Uterus (tissue), 4 donors: Measurements from ENCODE around the gene IFT52. TPM values are rescaled to one million over a fixed set of nuclear protein-coding genes. Genes with fewer than 3 reads are reported as not detected.

Experiments
- DNase-seq, 2 donors: peaks; one replicate each; pipeline ENCODE4 v3.0.0-alpha.2; 2019 to 2020
- H3K27ac ChIP-seq, 2 donors: fragments of 200-600 bp; sonication (generic); 1 replicate in 1 of 2; 2 replicates in 1 of 2; pipeline ENCODE4 v1.5.1; 2016 to 2018
- H3K27me3 ChIP-seq, 2 donors: fragments of 200-600 bp; sonication (generic); one replicate each; pipeline ENCODE4 v1.5.1; 2018 to 2019; ENCODE audit warnings: control low read depth in 1 of 2
- H3K36me3 ChIP-seq, 2 donors: fragments of 200-600 bp; sonication (generic); one replicate each; pipeline ENCODE4 v1.5.1; 2019; ENCODE audit warnings: control low read depth in 1 of 2
- H3K4me1 ChIP-seq, 2 donors: fragments of 200-600 bp; sonication (generic); one replicate each; pipeline ENCODE4 v1.5.1; 2018 to 2019; ENCODE audit warnings: control low read depth in 1 of 2
- H3K4me3 ChIP-seq, 2 donors: fragments of 200-600 bp; sonication (generic); 1 replicate in 1 of 2; 2 replicates in 1 of 2; pipeline ENCODE4 v1.5.1; 2018 to 2019; ENCODE audit warnings: mild to moderate bottlenecking in 1 of 2
- H3K9me3 ChIP-seq, 2 donors: fragments of 200-600 bp; sonication (generic); one replicate each; pipeline ENCODE4 v1.5.1; 2019; ENCODE audit warnings: control low read depth in 1 of 2
- POLR2A ChIP-seq, 2 donors: fragments of 450-650 bp; IDR thresholded peaks; one replicate each; pipeline ENCODE4 v1.6.1; 2016; ENCODE audit warnings: antibody characterized with exemption in 2 of 2, mild to moderate bottlenecking in 1 of 2, moderate library complexity in 1 of 2
- intact Hi-C: fragments of 100-400 bp; cut with DNase I; formaldehyde crosslinking; loops from one replicate; pipeline ENCODE4 v1.15.1; 2023; ENCODE audit warnings: low total_unique reads
- total RNA-seq, 4 donors: library from RNA; depleted of rRNA in 3 of 4; stranded (reverse); fragments of >200 nt in 3 of 4; gene quantifications; one replicate each; pipeline versions ENCODE4 v1.1.0 to v1.2.4, GENCODE V29; 2014 to 2023
- TF ChIP-seq, protein P1 (sequence below), 4 experiments: fragments of 200-600 bp in 2 of 4; fragments of 450-650 bp in 2 of 4; sonication (generic) in 2 of 4; IDR thresholded peaks; one replicate each; pipeline ENCODE4 v1.5.1; 2016 to 2019; ENCODE audit warnings: antibody characterized with exemption in 4 of 4, mild to moderate bottlenecking in 2 of 4, moderate library complexity in 1 of 4
- donor health status: DM: yes; HTN: yes; CAD: no.

Gene IFT52
- total RNA-seq, 4 donors from 2014 or later = 39.1 to 64.0 (median 43.0) TPM

DNA sequence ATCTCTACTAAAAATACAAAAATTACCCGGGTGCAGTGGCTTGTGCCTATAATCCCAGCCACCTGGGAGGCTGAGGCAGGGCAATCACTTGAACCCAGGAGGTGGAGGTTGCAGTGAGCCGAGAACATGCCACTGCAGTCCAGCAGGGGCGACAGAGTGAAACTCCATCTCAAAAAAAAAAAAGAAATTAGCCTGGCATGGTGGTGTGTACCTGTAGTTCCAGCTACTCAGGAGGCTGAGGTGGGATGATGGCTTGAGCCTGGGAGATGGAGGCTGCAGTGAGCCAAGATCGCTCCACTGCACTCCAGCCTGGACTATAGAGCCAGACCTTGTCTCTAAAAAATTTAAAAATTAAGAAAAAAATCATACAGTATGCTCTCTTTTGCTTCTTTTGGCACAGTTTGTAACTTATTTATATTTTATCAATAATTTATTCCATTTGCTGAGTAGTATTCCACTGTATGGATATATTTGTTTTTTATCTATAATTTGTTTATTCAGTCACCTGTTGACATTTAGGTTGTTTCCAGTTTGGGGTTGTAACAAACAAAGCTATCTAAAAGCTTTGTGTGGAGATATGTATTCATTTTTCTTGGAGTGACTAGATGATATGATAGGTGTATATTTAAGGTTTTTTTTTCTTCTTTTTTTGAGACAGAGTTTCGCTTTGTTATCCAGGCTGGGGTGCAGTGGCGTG is 68.1 kb downstream of the IFT52 start:
- DNase-seq = no peak
- H3K27me3 ChIP-seq = no peaks in the 10 kb centered on the region
- no peaks in the 10 kb centered on the region for H3K36me3 ChIP-seq
- intact Hi-C loops = no loop called here
- TF ChIP-seq, protein P1, sequence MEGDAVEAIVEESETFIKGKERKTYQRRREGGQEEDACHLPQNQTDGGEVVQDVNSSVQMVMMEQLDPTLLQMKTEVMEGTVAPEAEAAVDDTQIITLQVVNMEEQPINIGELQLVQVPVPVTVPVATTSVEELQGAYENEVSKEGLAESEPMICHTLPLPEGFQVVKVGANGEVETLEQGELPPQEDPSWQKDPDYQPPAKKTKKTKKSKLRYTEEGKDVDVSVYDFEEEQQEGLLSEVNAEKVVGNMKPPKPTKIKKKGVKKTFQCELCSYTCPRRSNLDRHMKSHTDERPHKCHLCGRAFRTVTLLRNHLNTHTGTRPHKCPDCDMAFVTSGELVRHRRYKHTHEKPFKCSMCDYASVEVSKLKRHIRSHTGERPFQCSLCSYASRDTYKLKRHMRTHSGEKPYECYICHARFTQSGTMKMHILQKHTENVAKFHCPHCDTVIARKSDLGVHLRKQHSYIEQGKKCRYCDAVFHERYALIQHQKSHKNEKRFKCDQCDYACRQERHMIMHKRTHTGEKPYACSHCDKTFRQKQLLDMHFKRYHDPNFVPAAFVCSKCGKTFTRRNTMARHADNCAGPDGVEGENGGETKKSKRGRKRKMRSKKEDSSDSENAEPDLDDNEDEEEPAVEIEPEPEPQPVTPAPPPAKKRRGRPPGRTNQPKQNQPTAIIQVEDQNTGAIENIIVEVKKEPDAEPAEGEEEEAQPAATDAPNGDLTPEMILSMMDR (IDR thresholded peaks at IDR 0.05) = no peak
- TF ChIP-seq POLR2A (IDR thresholded peaks at IDR 0.05) = no peak
- no peak overlapping the region for H3K4me3 ChIP-seq
- no peaks in the 10 kb centered on the region for H3K9me3 ChIP-seq
- no peak overlapping the region for H3K27ac ChIP-seq
- H3K4me1 ChIP-seq = no peaks in the 10 kb centered on the region

DNA sequence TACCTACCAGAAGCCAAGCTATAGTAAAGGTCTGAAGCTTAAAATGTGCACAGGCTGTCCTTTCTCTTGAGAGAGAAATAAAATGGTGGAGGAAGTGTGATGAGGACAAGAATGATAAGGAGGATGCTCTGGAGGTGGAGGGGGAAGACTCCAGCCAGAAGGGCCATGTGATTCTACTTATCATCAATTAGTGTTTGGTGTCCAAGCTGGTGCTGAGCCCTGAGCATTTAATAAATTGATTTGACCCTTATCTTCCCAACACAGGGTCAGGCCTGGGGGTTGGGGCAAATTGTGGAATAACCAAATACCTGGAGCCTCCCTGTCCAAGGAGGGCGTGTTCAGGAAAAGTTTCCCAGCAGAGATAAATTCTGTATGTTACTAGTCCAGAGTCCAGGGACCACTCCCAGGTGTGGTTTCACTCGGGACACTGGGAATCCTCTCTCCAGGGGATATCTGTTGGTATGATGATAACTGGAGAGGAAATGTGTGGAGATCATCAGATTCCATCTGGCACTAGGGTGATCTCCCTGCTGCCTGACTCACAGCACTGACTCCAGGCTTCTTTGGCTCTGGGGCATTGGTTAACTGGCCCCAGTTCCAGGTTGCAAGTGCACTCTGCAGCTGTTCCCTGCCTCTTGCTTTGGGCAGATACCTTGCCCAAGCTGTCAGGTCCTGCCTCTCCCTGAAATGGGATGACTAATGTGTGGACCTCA is 72.4 kb downstream of the IFT52 start:
- Histone ChIP-seq H3K4me1 (peaks cover 0 to 9% of the 10 kb centered on the region in 2 donors), H3K27ac (no peak overlapping the region), H3K9me3 (no peaks in the 10 kb centered on the region), H3K4me3 (no peak overlapping the region), H3K27me3 (peaks cover 0 to 7% of the 10 kb centered on the region in 2 donors), H3K36me3 (no peaks in the 10 kb centered on the region)
- TF ChIP-seq, protein P1 (IDR thresholded peaks at IDR 0.05) = no peak
- no peak for TF ChIP-seq POLR2A (IDR thresholded peaks at IDR 0.05)
- no peak for DNase-seq
- intact Hi-C loops = no loop called here

DNA sequence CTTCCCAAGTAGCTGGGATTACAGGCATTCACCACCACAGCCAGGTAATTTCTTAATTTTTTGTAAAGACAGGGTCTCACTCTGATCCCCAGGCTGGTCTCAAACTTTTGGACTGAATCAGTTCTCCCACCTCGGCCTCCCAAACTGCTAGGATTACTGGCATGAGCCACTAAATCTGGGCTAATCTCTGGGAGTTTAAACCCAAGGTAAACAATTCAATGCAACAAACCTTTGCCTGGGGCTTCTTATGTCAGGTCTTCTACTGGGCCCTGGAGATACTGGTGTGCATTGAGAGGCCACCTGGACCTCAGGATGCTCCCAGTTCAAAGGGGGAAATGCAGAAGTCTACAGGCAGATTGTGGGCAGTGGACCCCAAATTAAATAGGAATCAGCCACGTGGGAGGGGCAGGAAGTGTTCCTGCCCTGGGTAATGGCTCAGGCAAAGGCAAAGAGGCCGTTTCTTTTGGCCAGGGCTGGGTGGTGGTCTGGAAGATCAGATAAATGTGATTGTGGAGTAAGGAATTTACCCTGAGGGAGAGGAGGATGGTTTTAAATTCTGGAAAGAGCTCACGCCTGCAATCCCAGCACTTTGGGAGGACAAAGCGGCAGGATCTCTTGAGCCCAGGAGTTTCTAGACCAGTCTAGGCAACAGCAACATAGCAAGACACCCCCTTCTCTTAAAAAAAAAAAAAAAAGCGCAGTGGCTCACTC is 74.9 kb downstream of the IFT52 start:
- Histone ChIP-seq H3K4me3 (no peak overlapping the region), H3K27ac (no peak overlapping the region), H3K27me3 (peaks cover 0 to 27% of the 10 kb centered on the region in 2 donors), H3K4me1 (peaks cover 0 to 9% of the 10 kb centered on the region in 2 donors), H3K36me3 (no peaks in the 10 kb centered on the region), H3K9me3 (no peaks in the 10 kb centered on the region)
- intact Hi-C loops = no loop called here
- DNase-seq = no peak
- no peak for TF ChIP-seq POLR2A (IDR thresholded peaks at IDR 0.05)
- TF ChIP-seq, protein P1 (IDR thresholded peaks at IDR 0.05) = no peak

DNA sequence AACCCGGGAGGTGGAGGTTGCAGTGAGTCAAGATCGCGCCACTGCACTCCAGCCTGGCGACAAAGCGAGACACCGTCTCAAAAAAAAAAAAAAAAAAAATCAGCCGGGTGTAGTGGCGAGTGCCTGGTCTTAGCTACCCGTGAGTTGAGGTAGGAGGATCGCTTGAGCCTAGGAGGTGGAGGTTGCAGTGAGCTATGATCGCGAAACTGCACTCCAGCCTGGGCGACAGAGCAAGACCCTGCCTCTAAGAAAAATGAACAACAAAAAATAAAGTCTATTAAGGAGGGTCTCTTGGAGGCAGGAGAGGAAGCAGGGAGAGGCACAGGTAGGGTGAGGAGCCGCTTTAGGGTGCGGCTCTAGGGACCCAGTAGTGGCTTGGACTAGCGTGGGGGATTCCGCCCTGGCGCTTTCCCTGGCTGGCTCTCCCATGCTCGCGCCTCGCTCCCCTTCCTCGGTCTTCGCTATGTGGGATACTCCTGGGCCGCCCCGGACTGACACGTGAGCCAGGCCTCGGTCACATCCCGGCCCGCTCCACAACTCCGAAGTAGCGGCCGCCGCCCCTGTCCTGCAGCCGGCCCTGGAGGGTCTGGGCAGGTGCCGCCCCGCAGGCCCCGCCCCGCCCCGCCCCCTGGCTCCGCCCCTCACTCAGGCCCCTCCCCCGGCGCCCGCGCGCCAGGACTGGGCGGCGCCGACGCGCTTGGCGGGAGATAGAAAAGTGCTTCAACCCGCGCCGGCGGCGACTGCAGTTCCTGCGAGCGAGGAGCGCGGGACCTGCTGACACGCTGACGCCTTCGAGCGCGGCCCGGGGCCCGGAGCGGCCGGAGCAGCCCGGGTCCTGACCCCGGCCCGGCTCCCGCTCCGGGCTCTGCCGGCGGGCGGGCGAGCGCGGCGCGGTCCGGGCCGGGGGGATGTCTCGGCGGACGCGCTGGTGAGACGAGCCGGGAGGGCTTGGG is 75.9 kb downstream of the IFT52 start, which contains the start of gene MYBL2:
MYBL2 (plus strand) TSS at position 739 of the 953 bp plus-strand sequence; CDS start at position 909, 170 bp downstream.
- H3K27me3 ChIP-seq = peaks cover 0 to 27% of the 10 kb centered on the region in 2 donors
- no peaks in the 10 kb centered on the region for H3K9me3 ChIP-seq
- DNase-seq = peak in 1 of 2 donors; percentile 15
- peaks cover 0 to 9% of the 10 kb centered on the region in 2 donors for H3K4me1 ChIP-seq
- no peaks in the 10 kb centered on the region for H3K36me3 ChIP-seq
- TF ChIP-seq, protein P1 (IDR thresholded peaks at IDR 0.05) = no peak
- no peak for TF ChIP-seq POLR2A (IDR thresholded peaks at IDR 0.05)
- no peak within 1 kb of the TSS for H3K4me3 ChIP-seq
- intact Hi-C loops = no loop called here
- no peak within 1 kb of the TSS for H3K27ac ChIP-seq
